Measurements from ENCODE around the gene SIM2.

- no peak for TF ChIP-seq POLR2A (IDR thresholded peaks at IDR 0.05; ENCODE audit: low read length)
- TF ChIP-seq GATA1 (IDR thresholded peaks at IDR 0.05; ENCODE audit: low read depth, low read length), result no peak
Measured at GRCh38 chr21:36725793-36726386, 27.0 kb downstream of the SIM2 start.

Data from erythroblast (primary cell).